Fibroblast of the aortic adventitia (primary cell): ENCODE data around the gene APBA2. TPM values are rescaled to one million over a fixed set of nuclear protein-coding genes. Genes with fewer than 3 reads are reported as not detected.
A peak's percentile ranks its signal among the peaks of the same experiment; 100 is the strongest.

ENCODE experiments used
- DNase-seq: peaks from one replicate; pipeline ENCODE4 v3.0.0-alpha.2; 2010; ENCODE audit warnings: low read depth
- H3K4me3 ChIP-seq: 2 replicates; pipeline ENCODE4 v1.5.1; 2011; ENCODE audit warnings: low read depth, mild to moderate bottlenecking, control low read depth, low read length, moderate library complexity
- CTCF ChIP-seq: IDR thresholded peaks from 2 replicates; pipeline ENCODE4 v1.5.1; 2011; ENCODE audit warnings: mild to moderate bottlenecking, low read length, control low read depth, inconsistent platforms; ENCODE audit not compliant: insufficient read depth
- total RNA-seq: library from RNA; depleted of rRNA; stranded (reverse); fragments of >200 nt; gene quantifications from 2 replicates; pipeline ENCODE4 v1.2.3, GENCODE V29; 2012; ENCODE audit warnings: low replicate concordance

Gene APBA2
- total RNA-seq, 1 donor: 1.8 TPM

- H3K4me3 ChIP-seq: no peak overlapping the region
- no peak for TF ChIP-seq CTCF
- no peak for DNase-seq
Observed at GRCh38 chr15:28914483-28915023, 28.8 kb downstream of the APBA2 start.

- no peak for TF ChIP-seq CTCF
- no peak overlapping the region for H3K4me3 ChIP-seq
- DNase-seq: no peak
Observed at GRCh38 chr15:28915041-28915810, 29.5 kb downstream of the APBA2 start.

GRCh38 chr15:28915935-28916334 lies 30.2 kb downstream of the APBA2 start:
- no peak overlapping the region for H3K4me3 ChIP-seq
- TF ChIP-seq CTCF: no peak
- no peak for DNase-seq

- no peak for DNase-seq
- TF ChIP-seq CTCF: no peak
- no peak overlapping the region for H3K4me3 ChIP-seq
Observed at GRCh38 chr15:28917791-28918140, 32.0 kb downstream of the APBA2 start.

GRCh38 chr15:28918141-28918983 lies 32.6 kb downstream of the APBA2 start:
- no peak overlapping the region for H3K4me3 ChIP-seq
- peak; percentile 2 for DNase-seq
- TF ChIP-seq CTCF: peak; percentile 21

GRCh38 chr15:28919201-28919635 lies 33.4 kb downstream of the APBA2 start:
- no peak for DNase-seq
- TF ChIP-seq CTCF: no peak
- H3K4me3 ChIP-seq: no peak overlapping the region
